Panc1 (cell line): ENCODE measurements around the gene FSHR. TPM values are rescaled to one million over a fixed set of nuclear protein-coding genes. Genes with fewer than 3 reads are reported as not detected.

ENCODE experiments used
- ATAC-seq: fragments of 200-7000 bp; cut with Tn5 transposase; 2 replicates; pipeline ENCODE4 v1.9.1; 2020; ENCODE audit warnings: mild to moderate bottlenecking, moderate library complexity
- BruUV-seq: library from RNA; stranded (reverse); fragments of 400-500 nt; replicated peaks from 2 replicates; lab custom pipeline; 2021; lab: Mats Ljungman, UMichigan
- CTCF ChIA-PET: fragments of 300-600 bp; sonication (Branson Sonifier 250); formaldehyde crosslinking; loops from one replicate; lab custom pipeline; 2022; ENCODE audit warnings: antibody characterized with exemption; lab: Charles Lee
- POLR2A ChIA-PET: fragments of 300-600 bp; sonication (Branson Sonifier 250); formaldehyde crosslinking; loops from one replicate; lab custom pipeline; 2022; ENCODE audit warnings: antibody characterized with exemption; lab: Charles Lee
- DNase-seq: peaks from one replicate; pipeline ENCODE4 v3.0.0-alpha.2; 2010; ENCODE audit warnings: low read depth, low spot score
- H3K27ac ChIP-seq: 2 replicates; pipeline ENCODE4 v1.5.1; 2011; ENCODE audit warnings: mild to moderate bottlenecking, low read length, inconsistent platforms
- H3K27me3 ChIP-seq: fragments of 200-500 bp; sonication (Bioruptor generic); 2 replicates; pipeline ENCODE4 v1.6.0; 2014; ENCODE audit warnings: low read length, inconsistent platforms; ENCODE audit not compliant: control insufficient read depth, insufficient read depth
- H3K36me3 ChIP-seq: fragments of 200-500 bp; sonication (Bioruptor generic); 2 replicates; pipeline ENCODE4 v1.5.1; 2014; ENCODE audit warnings: inconsistent platforms, mild to moderate bottlenecking, low read length, moderate library complexity; ENCODE audit not compliant: control insufficient read depth, insufficient read depth
- H3K4me1 ChIP-seq: 2 replicates; pipeline ENCODE4 v1.5.1; 2011; ENCODE audit warnings: inconsistent platforms, mild to moderate bottlenecking, low read length, moderate library complexity; ENCODE audit not compliant: control insufficient read depth, insufficient read depth
- H3K4me3 ChIP-seq, 2 experiments: 2 replicates each; pipeline ENCODE4 v1.5.1; 2011 to 2012; ENCODE audit warnings: low read depth in 2 of 2, low read length in 2 of 2, mild to moderate bottlenecking in 2 of 2, inconsistent platforms in 1 of 2, moderate library complexity in 1 of 2
- H3K9me3 ChIP-seq: fragments of 200-500 bp; sonication (Bioruptor generic); 2 replicates; pipeline ENCODE4 v1.5.1; 2014; ENCODE audit warnings: low read depth, mild to moderate bottlenecking, inconsistent platforms, low read length, moderate library complexity; ENCODE audit not compliant: control insufficient read depth, insufficient read depth
- CTCF ChIP-seq: fragments of 450-650 bp; IDR thresholded peaks from 2 replicates; pipeline ENCODE4 v1.5.1; 2017; ENCODE audit warnings: mild to moderate bottlenecking
- POLR2AphosphoS5 ChIP-seq: IDR thresholded peaks from 2 replicates; pipeline ENCODE4 v1.6.1; 2012; ENCODE audit warnings: mild to moderate bottlenecking, low read depth, low read length, moderate library complexity
- REST ChIP-seq, 2 experiments: IDR thresholded peaks; 2 replicates each; pipeline ENCODE4 v1.6.1; 2011 to 2012; ENCODE audit warnings: low read depth in 2 of 2, control low read depth in 1 of 2, low read length in 1 of 2, mild to moderate bottlenecking in 1 of 2, moderate library complexity in 1 of 2; ENCODE audit not compliant: insufficient read depth in 1 of 2
- SIN3A ChIP-seq: IDR thresholded peaks from 2 replicates; pipeline ENCODE4 v1.6.1; 2012; ENCODE audit warnings: low read depth, mild to moderate bottlenecking, low read length, moderate library complexity, borderline replicate concordance; ENCODE audit not compliant: insufficient read depth
- TCF7L2 ChIP-seq: IDR thresholded peaks from 2 replicates; pipeline ENCODE4 v1.6.1; 2011; ENCODE audit warnings: mild to moderate bottlenecking, low read depth, low read length, inconsistent platforms
- in situ Hi-C: cut with HindIII; loops from 2 replicates; pipeline ENCODE4 v1.10.0; 2016; ENCODE audit warnings: low sequenced_read_pairs, low pct_unique_long_range_greater_than_20kb
- intact Hi-C: fragments of 100-400 bp; cut with micrococcal nuclease; formaldehyde crosslinking; loops from one replicate; pipeline ENCODE4 v1.10.0; 2022; ENCODE audit not compliant: unreplicated experiment
- total RNA-seq: library from RNA; stranded (reverse); gene quantifications from one replicate; pipeline ENCODE4 v1.2.1, GENCODE V29; 2021; ENCODE audit not compliant: unreplicated experiment

FSHR gene
- total RNA-seq, 1 experiment from 2014 or later, result not detected

GRCh38 chr2:49108436-49108835, 45.9 kb downstream of the FSHR start:
- BruUV-seq, result no TSS peak
- POLR2A ChIA-PET, result no interaction called here

GRCh38 chr2:49105506-49105905, 48.8 kb downstream of the FSHR start:
- POLR2A ChIA-PET, result no interaction called here
- H3K36me3 ChIP-seq, result no peaks in the 10 kb centered on the region
- H3K27me3 ChIP-seq, result no peaks in the 10 kb centered on the region
- no peak for ATAC-seq
- in situ Hi-C loops, result no loop called here
- BruUV-seq, result no TSS peak
- intact Hi-C loops, result no loop called here
- no peaks in the 10 kb centered on the region for H3K9me3 ChIP-seq
- no peaks in the 10 kb centered on the region for H3K4me1 ChIP-seq
- no peak for TF ChIP-seq POLR2AphosphoS5
- CTCF ChIA-PET, result no interaction called here
- DNase-seq, result no peak
- H3K27ac ChIP-seq, result no peak overlapping the region
- no peak overlapping the region for H3K4me3 ChIP-seq

More at GRCh38 chr2:49108436-49108835, 45.9 kb downstream of the FSHR start:
- ATAC-seq, result no peak
- intact Hi-C loops, result no loop called here
- H3K9me3 ChIP-seq, result no peaks in the 10 kb centered on the region
- H3K27ac ChIP-seq, result no peak overlapping the region
- in situ Hi-C loops, result no loop called here
- no peak for TF ChIP-seq REST (IDR thresholded peaks at IDR 0.05; ENCODE audit: insufficient read depth in 1 of 2, low read depth in 2 of 2, low read length in 1 of 2)
- TF ChIP-seq POLR2AphosphoS5, result no peak
- no peak for TF ChIP-seq TCF7L2
- no peak for TF ChIP-seq SIN3A
- no peak for TF ChIP-seq CTCF
- no peak for DNase-seq
- no peaks in the 10 kb centered on the region for H3K4me1 ChIP-seq
- no peaks in the 10 kb centered on the region for H3K27me3 ChIP-seq
- H3K4me3 ChIP-seq, result no peak overlapping the region
- H3K36me3 ChIP-seq, result no peaks in the 10 kb centered on the region
- CTCF ChIA-PET, result no interaction called here

DNA sequence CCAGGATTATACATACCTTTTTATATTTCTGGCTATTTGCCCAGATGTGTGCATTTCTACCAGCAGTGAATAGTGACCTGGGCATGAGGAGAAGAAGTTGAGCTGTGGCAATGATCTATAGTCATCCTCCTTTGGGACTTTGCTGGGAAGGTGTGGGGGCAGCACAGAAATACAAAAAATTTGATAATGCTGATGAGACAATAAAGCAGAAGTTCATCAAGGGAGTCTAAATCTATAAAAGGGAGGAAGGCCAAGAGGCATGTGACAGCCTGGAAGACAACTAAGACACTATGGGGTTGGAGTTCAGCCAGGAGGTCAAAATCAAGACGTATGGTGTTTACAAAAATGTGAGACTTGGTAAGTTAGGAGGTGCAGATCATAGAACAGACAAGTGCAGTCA, 52.2 kb downstream of the FSHR start:
- no TSS peak for BruUV-seq
- TF ChIP-seq TCF7L2, result no peak
- TF ChIP-seq SIN3A, result no peak
- no peak for TF ChIP-seq POLR2AphosphoS5
- TF ChIP-seq REST (IDR thresholded peaks at IDR 0.05; ENCODE audit: insufficient read depth in 1 of 2, low read depth in 2 of 2, low read length in 1 of 2), result no peak
- no peak for TF ChIP-seq CTCF
- Histone ChIP-seq H3K4me1 (no peaks in the 10 kb centered on the region), H3K9me3 (no peaks in the 10 kb centered on the region), H3K27ac (no peak overlapping the region), H3K36me3 (no peaks in the 10 kb centered on the region), H3K27me3 (no peaks in the 10 kb centered on the region), H3K4me3 (no peak overlapping the region)
- in situ Hi-C loops, result no loop called here
- CTCF ChIA-PET, result no interaction called here
- POLR2A ChIA-PET, result no interaction called here
- intact Hi-C loops, result no loop called here
- DNase-seq (no peak), ATAC-seq (no peak)
